GM21423 (cell line): Measurements from ENCODE around the gene GPR107.
"Not testable (repeated sequence)": the region's sequence is repeated elsewhere in the genome, so short reads cannot be mapped to it uniquely, and the experiment has no call there.

ENCODE experiments used
- ATAC-seq: cut with Tn5 transposase; IDR thresholded peaks from one replicate; pipeline ENCODE4 v1.9.1; 2021; ENCODE audit warnings: mild to moderate bottlenecking, moderate library complexity; ENCODE audit not compliant: unreplicated experiment

The GPR107 gene

GRCh38 chr9:130053504-130054324 lies at the start of gene GPR107:
GPR107 (plus strand) TSS chr9:130053906; CDS start chr9:130053933, 27 bp downstream.
- ATAC-seq: peak; percentile 82

GRCh38 chr9:130003943-130004552 lies 49.7 kb upstream of the GPR107 start:
- ATAC-seq: no peak

- ATAC-seq: not testable (repeated sequence)
These were observed 46.8 kb upstream of the GPR107 start for GRCh38 chr9:130006952-130007351.

- no peak for ATAC-seq
These were observed 45.2 kb upstream of the GPR107 start for GRCh38 chr9:130008538-130008937.

- not testable (repeated sequence) for ATAC-seq
These were observed 44.2 kb upstream of the GPR107 start for GRCh38 chr9:130009546-130009945.

GRCh38 chr9:130010151-130010988 lies 43.3 kb upstream of the GPR107 start:
- peak; percentile 38 for ATAC-seq

GRCh38 chr9:130013326-130013725 lies 40.4 kb upstream of the GPR107 start:
- no peak for ATAC-seq

GRCh38 chr9:130015353-130016019 lies 38.2 kb upstream of the GPR107 start:
- ATAC-seq: no peak

- ATAC-seq: no peak
These were observed 36.6 kb upstream of the GPR107 start for GRCh38 chr9:130017076-130017475.

- ATAC-seq: not testable (repeated sequence)
These were observed 36.2 kb upstream of the GPR107 start for GRCh38 chr9:130017510-130017909.

GRCh38 chr9:130018265-130018664 lies 35.4 kb upstream of the GPR107 start:
- ATAC-seq: no peak

GRCh38 chr9:130020618-130021017 lies 33.1 kb upstream of the GPR107 start:
- no peak for ATAC-seq

GRCh38 chr9:130021123-130021522 lies 32.6 kb upstream of the GPR107 start:
- ATAC-seq: no peak

- ATAC-seq: not testable (repeated sequence)
These were observed 31.9 kb upstream of the GPR107 start for GRCh38 chr9:130021842-130022241.

GRCh38 chr9:130022566-130023143 lies 31.1 kb upstream of the GPR107 start:
- no peak for ATAC-seq

GRCh38 chr9:130023144-130023787 lies 30.4 kb upstream of the GPR107 start:
- peak; percentile 50 for ATAC-seq

- no peak for ATAC-seq
These were observed 29.6 kb upstream of the GPR107 start for GRCh38 chr9:130023994-130024596.

- ATAC-seq: no peak
These were observed 29.1 kb upstream of the GPR107 start for GRCh38 chr9:130024597-130024994.

- ATAC-seq: no peak
These were observed 26.9 kb upstream of the GPR107 start for GRCh38 chr9:130026583-130027340.
